WTC11 (cell line): Measurements from ENCODE around the gene ENO3.

ENCODE experiments used
- CTCF ChIP-seq: fragments of 200-600 bp; IDR thresholded peaks from 2 replicates; pipeline ENCODE4 v1.8.0; 2022; ENCODE audit warnings: antibody characterized with exemption
- USF1 ChIP-seq: sonication (generic); formaldehyde crosslinking; IDR thresholded peaks from 2 replicates; pipeline ENCODE4 v1.8.0; 2022; ENCODE audit warnings: mild to moderate bottlenecking, missing genetic modification reagents
- ZNF138 ChIP-seq: sonication (generic); formaldehyde crosslinking; conservative IDR thresholded peaks from 2 replicates; pipeline ENCODE4 v1.8.1; 2022; ENCODE audit warnings: mild to moderate bottlenecking, moderate library complexity, missing genetic modification reagents

GRCh38 chr17:4936436-4936835, 14.5 kb upstream of the ENO3 start:
- TF ChIP-seq CTCF: no peak
- TF ChIP-seq USF1 (CRISPR knock-in tag): no peak
- no peak for TF ChIP-seq ZNF138 (CRISPR knock-in tag)
